H1 (cell line): ENCODE data around the gene GLP1R. TPM values are rescaled to one million over a fixed set of nuclear protein-coding genes. Genes with fewer than 3 reads are reported as not detected.

Experiments
- ATF2 ChIP-seq: IDR thresholded peaks from 2 replicates; pipeline ENCODE4 v1.6.1; 2012; ENCODE audit warnings: low read length, inconsistent platforms
- POU5F1 ChIP-seq: IDR thresholded peaks from 2 replicates; pipeline ENCODE4 v1.6.1; 2011; ENCODE audit warnings: low read depth, mild to moderate bottlenecking, low read length, moderate library complexity
- TCF12 ChIP-seq: IDR thresholded peaks from 2 replicates; pipeline ENCODE4 v1.6.1; 2011; ENCODE audit warnings: low read depth, mild to moderate bottlenecking, low read length
- ZNF274 ChIP-seq: IDR thresholded peaks from 2 replicates; pipeline ENCODE4 v1.7.0; 2012; ENCODE audit warnings: low read length, borderline replicate concordance; ENCODE audit errors: extremely low read depth
- polyA plus RNA-seq, 7 experiments: library from polyadenylated mRNA; depleted of rRNA in 3 of 7; stranded (reverse) in 5 of 7; unstranded in 2 of 7; fragments of >200 nt in 5 of 7; fragments of 200-250 nt in 2 of 7; gene quantifications; 1 replicate in 5 of 7; 2 replicates in 1 of 7; 4 replicates in 1 of 7; pipeline versions ENCODE4 v1.2.1 to v1.2.3, GENCODE V29; 2011 to 2013; ENCODE audit warnings: missing spikeins in 2 of 7, mixed read lengths in 2 of 7
- total RNA-seq: library from RNA; stranded (reverse); fragmentation: NEBNext Ultra II Directional; extraction: Animal tissue kit (Norgen Biotek cat#: 25700); gene quantifications from 2 replicates; pipeline ENCODE4 v1.2.1, GENCODE V29; 2021

Gene GLP1R
- total and polyA plus RNA-seq, 2 of the 8 experiments (the other 6 are each of a cell fraction or from before 2014, with no cell fraction given): 2.6 to 2.7 TPM

- no peak for TF ChIP-seq POU5F1
- TF ChIP-seq TCF12: no peak
- no peak for TF ChIP-seq ATF2
- no peak for TF ChIP-seq ZNF274
These were observed 35.9 kb downstream of the GLP1R start (continued) for GRCh38 chr6:39084506-39084905.
